Measurements from ENCODE around the gene C1QTNF5. TPM values are rescaled to one million over a fixed set of nuclear protein-coding genes. Genes with fewer than 3 reads are reported as not detected.

C1QTNF5 gene
- total and polyA plus RNA-seq, 8 donors: 20.0 to 52.0 (median 43.2) TPM

GRCh38 chr11:119362741-119363080 is 22.0 kb upstream of the C1QTNF5 start:
- no peak for ATAC-seq

GRCh38 chr11:119361941-119362725 is 21.4 kb upstream of the C1QTNF5 start:
- intact Hi-C loops (cut with DNase I): no loop called here
- Histone ChIP-seq H3K36me3 (no peaks in the 10 kb centered on the region), H3K9me3 (no peaks in the 10 kb centered on the region), H3K4me1 (peaks cover 7 to 29% of the 10 kb centered on the region in 2 donors), H3K27ac (peak overlapping the region in 1 of 2 donors; percentile 39), H3K4me3 (no peak overlapping the region), H3K27me3 (peaks cover 5 to 35% of the 10 kb centered on the region in 2 donors)
- DNase-seq (no peak), ATAC-seq (no peak)
- no peak for TF ChIP-seq CTCF (IDR thresholded peaks at IDR 0.05)

More at GRCh38 chr11:119362741-119363080, 22.0 kb upstream of the C1QTNF5 start:
- Histone ChIP-seq H3K36me3 (no peaks in the 10 kb centered on the region), H3K27ac (no peak overlapping the region), H3K4me3 (no peak overlapping the region), H3K9me3 (no peaks in the 10 kb centered on the region), H3K4me1 (peaks cover 7 to 29% of the 10 kb centered on the region in 2 donors), H3K27me3 (peaks cover 5 to 35% of the 10 kb centered on the region in 2 donors)
- intact Hi-C loops (cut with DNase I): no loop called here
- no peak for DNase-seq
- no peak for TF ChIP-seq CTCF (IDR thresholded peaks at IDR 0.05)

- Histone ChIP-seq H3K27me3 (peaks cover 5 to 41% of the 10 kb centered on the region in 2 donors), H3K4me1 (peaks cover 7 to 32% of the 10 kb centered on the region in 2 donors), H3K27ac (peak overlapping the region in 1 of 2 donors; percentile 39), H3K9me3 (no peaks in the 10 kb centered on the region), H3K36me3 (no peaks in the 10 kb centered on the region), H3K4me3 (no peak overlapping the region)
- TF ChIP-seq CTCF (IDR thresholded peaks at IDR 0.05): no peak
- DNase-seq (peak in 2 of 4 donors; percentile 62 to 79), ATAC-seq (peak; percentile 75)
- intact Hi-C loops (cut with DNase I): no loop called here
These were observed 20.5 kb upstream of the C1QTNF5 start for GRCh38 chr11:119361056-119361787.

DNA sequence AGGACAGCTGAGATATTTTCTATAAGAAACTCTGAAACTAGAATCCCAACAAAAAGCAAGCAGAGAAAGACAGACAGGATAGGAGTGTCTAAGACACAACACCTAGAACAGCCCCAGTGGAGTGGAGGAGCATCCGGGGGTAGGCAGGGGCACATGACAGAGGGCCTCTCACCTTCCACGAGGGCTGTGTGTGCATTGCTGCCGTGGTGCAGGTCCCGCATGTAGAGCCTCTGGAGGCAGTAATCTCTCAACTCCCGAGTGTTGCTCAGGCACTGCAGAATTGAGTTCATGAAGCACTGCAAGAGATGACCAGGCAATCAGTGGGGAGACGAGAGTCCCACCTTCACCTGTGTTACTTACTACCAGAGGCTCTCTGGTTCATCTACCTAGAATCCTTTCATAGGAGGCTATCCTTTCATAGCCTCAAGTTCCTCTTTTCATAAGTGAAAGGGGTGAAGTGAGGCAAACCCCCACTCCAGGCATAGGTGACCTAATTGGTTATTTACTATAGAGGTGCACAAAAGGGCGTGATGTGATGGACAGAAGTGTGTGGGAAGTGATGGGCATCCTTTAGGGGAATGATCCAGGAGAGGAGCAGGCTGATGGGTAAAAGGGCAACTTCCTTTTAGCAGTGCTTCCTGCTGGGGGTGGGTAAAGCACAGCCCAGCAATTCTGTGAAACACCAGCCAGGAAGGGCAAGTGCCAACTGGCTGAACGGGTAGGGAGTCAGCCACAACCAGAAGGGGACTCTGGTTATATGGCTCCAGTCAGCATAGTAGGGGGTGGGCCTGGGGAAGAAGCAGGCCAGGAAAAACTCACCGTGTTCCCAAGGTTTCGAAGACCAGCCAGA is 18.9 kb upstream of the C1QTNF5 start:
- DNase-seq (no peak), ATAC-seq (no peak)
- no peak overlapping the region for H3K4me3 ChIP-seq
- intact Hi-C loops (cut with DNase I): loop anchor here in 1 of 2 donors (5.0 kb wide), 1 partner anchor 113 kb away; no protein-coding TSS in a partner anchor
- no peak overlapping the region for H3K27ac ChIP-seq
- H3K4me1 ChIP-seq: peaks cover 7 to 38% of the 10 kb centered on the region in 2 donors
- H3K36me3 ChIP-seq: no peaks in the 10 kb centered on the region
- H3K27me3 ChIP-seq: peaks cover 0 to 42% of the 10 kb centered on the region in 2 donors
- H3K9me3 ChIP-seq: no peaks in the 10 kb centered on the region
- no peak for TF ChIP-seq CTCF (IDR thresholded peaks at IDR 0.05)

Measured in left lung (tissue), 10 donors.